ENCODE results near the gene ZBTB25.

Gene ZBTB25

GRCh38 chr14:64515053-64515452 lies 11.4 kb upstream of the ZBTB25 start:
- no peak for DNase-seq (ENCODE audit: low read depth in 2 of 2)

- no peak for DNase-seq (ENCODE audit: low read depth in 2 of 2)
Observed at GRCh38 chr14:64513271-64513670, 9.6 kb upstream of the ZBTB25 start.

DNA sequence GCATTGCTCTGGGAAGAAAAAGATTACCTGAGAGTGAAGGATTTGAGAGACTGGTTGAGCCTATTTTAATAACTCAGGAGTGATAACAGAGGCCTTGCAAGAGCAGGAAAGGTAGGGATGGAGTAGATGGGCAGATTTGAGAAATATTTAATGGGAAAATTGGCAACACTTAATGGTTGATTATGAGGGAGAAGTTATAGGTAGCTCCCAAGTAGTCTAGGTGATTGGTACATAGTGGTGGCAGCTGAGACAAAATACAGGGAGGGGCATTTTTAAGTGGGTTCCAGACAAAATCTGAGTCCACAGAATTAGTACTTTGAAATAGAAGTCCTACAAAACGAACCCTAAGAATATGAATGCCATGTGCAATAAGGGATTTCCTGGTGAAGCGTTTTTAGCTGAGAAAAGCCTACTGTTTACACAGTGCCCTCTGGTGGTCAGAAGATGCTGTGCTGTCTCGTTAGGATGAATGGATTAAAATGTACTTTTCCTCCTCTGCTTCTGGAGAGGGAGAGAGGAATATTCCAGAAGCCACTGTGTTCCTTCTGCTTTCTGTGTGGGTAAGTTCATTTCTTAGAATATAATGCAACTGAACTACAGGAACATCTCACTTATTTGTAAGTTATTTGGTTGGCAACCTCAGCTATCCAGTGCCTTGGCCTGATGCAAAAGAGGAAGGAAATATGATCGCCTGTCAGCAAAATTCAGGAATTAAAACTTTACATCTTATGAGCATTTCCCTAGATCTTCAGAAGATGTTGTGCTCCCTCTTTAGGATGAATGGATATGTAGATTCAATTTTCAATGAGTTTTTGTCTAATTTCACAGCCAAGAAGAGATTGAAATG lies 7.4 kb upstream of the ZBTB25 start:
- DNase-seq (ENCODE audit: low read depth in 2 of 2), result peak; percentile 20 to 38

DNA sequence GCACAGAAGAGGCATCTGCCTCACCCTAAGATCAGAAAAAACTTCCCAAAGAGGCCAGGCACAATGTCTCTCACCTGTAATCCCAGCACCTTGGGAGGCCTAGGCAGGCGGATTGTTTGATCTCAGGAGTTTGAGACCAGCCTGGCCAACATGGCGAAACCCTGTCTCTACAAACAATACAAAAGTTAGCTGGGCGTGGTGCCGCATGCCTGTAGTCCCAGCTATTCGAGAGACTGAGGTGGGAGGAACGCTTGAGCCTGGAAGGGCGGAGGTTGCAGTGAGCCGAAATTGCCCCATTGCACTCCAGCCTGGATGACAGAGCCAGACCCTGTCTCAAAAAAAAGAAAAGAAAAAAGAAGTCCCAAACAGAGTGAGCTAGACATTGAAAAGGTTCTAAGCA lies 5.4 kb upstream of the ZBTB25 start:
- DNase-seq (ENCODE audit: low read depth in 2 of 2), result no peak

GRCh38 chr14:64508215-64508776 lies 4.7 kb upstream of the ZBTB25 start:
- no peak for DNase-seq (ENCODE audit: low read depth in 2 of 2)

DNA sequence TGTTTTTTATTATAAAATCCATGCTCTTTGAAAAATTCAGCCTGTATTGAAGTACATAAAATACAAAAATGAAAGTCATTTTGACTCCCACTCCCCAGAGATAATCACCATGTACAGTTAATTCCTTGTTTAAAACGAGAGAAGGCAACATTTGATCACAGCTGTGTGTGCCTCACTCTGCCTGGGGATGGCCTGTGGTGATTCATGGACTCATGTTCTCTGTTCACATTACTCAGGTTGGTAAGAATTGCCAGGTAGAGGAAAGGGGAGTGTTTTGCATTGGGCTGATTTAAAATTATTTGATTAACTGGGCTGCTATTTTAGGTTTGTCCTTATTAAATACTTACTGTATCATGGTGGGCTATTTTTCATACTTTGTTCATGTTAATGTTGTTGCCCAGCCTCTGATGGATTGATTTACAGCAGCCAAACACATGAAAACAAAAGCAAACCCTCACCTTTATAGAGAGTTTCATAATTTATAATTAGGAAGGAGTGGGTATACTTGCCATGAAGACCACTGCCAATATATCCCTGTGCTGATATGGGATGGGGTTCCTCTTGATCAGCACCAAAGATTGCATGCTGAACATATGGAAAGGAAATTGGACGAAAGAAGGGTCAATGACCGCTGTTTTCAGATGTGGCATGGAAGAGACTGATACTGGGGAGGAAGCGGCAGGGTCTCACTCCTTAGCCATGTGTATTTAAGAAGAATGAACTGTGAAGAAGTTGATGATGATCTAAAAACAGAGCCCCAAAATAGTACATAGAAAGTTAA lies 3.9 kb upstream of the ZBTB25 start:
- DNase-seq (ENCODE audit: low read depth in 2 of 2), result peak in 1 of 2 donors; percentile 22

DNA sequence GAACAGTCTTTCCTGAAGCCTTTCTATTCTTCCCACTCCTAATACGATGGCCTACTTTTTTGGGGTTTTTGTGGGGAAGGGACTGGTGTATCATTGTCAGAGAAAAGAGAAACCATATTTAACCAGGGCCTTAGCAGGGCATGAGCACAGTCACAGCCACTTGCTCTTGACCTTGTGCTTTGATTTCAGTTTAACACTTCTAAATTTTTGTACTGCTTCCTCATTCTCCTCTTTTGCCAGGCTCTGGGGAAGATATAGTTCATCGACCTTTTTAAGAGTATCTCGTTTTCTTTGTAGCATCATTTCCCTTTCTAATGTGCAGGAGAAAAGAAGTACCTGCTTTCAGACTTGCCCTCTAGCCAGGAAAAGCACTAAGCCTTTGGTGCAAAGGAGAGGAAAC lies 3.1 kb upstream of the ZBTB25 start:
- no peak for DNase-seq (ENCODE audit: low read depth in 2 of 2)

- peak; percentile 79 to 81 for DNase-seq (ENCODE audit: low read depth in 2 of 2)
Observed at GRCh38 chr14:64504897-64505794, 1.5 kb upstream of the ZBTB25 start.

DNA sequence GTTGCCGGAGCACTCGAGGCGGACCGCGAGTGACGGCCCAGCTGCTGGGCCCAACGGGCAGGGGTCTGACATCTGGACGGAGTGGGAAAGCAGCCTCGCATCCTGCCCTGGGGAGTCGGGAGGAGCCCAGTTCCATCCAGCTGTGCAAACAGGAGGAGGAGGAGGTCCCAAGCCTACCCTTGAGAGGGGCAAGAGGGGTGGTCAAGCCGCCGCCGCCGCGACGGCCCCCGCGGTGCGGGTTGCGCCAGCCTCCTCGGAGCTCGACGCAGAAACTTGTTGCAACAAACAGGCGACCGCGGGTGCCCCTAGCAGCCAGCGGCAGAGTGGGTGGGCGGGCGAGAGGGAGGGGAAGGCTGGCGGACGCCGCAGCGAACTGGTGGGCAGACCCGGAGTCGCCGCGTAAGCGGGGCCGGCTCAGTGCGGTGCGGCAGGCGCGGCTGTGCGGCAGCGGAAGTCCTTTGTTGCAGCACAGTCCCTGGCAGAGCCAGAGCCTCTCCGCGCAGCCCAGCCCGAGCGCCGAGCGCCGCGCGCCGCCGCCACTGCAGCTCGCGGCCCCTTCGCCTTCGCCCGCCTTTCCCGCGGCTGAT lies 765 bp upstream of the ZBTB25 start, which contains the start of gene ZBTB1:
Gene ZBTB1, plus strand, starts transcription at position 461 of the 587 bp plus-strand sequence. CDS start 16,735 bp downstream, outside the sequence.
- peak; percentile 86 to 88 for DNase-seq (ENCODE audit: low read depth in 2 of 2)

DNA sequence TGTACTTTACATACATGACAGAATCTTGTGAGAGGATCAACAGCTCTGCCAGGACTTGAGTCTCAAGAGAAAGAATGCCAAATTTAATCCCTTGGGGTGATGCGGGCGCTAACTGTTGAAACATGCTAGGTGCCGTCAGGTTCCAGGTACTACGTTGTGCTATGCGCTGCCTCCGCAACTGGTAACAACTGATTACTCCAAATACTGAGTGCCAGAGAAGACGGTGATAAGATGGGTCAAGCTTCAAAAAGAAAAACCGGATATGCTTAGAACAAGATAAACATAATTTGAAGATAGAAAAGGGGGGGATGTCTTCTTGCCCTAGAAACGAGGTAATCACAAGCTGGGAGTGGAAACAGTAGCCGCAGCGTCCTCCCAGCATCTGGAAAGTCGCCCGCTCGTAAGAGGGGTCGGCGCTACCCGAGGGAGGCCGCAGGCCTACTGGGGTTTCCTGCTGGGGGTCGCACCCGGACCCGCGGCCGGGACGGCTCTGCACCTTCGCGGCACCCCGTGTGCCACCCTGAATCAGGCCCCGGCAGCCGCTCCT lies 678 bp downstream of the ZBTB25 start:
- no peak for DNase-seq (ENCODE audit: low read depth in 2 of 2)

GRCh38 chr14:64502456-64502855 lies 1.2 kb downstream of the ZBTB25 start:
- DNase-seq (ENCODE audit: low read depth in 2 of 2), result no peak

- DNase-seq (ENCODE audit: low read depth in 2 of 2), result no peak
Observed at GRCh38 chr14:64501411-64502171, 2.0 kb downstream of the ZBTB25 start.

GRCh38 chr14:64500088-64500487 lies 3.5 kb downstream of the ZBTB25 start:
- no peak for DNase-seq (ENCODE audit: low read depth in 2 of 2)

- DNase-seq (ENCODE audit: low read depth in 2 of 2), result no peak
Observed at GRCh38 chr14:64496764-64497163, 6.9 kb downstream of the ZBTB25 start.

DNA sequence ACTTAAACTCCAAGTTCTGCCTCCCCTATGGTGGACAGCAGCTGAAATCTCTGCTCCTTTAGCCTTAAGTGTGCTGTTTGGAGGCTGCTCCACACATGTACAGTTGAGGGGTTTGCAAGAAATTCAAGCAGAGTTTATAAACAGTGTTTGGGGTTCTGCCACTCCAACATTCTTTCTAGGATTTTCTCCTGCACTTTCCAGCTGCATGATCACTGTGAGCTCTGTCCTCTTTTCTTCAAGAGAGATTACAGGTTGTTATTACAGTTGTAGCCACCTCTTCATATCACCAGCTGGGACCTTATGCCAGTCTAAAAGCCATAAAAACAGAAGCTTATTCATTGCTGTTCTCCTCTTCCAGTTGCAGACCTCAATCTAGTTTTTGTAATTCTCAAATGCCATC lies 8.4 kb downstream of the ZBTB25 start:
- DNase-seq (ENCODE audit: low read depth in 2 of 2), result no peak

- no peak for DNase-seq (ENCODE audit: low read depth in 2 of 2)
Observed at GRCh38 chr14:64493455-64493854, 10.2 kb downstream of the ZBTB25 start.

GRCh38 chr14:64491637-64492036 lies 12.0 kb downstream of the ZBTB25 start:
- DNase-seq (ENCODE audit: low read depth in 2 of 2), result no peak

DNA sequence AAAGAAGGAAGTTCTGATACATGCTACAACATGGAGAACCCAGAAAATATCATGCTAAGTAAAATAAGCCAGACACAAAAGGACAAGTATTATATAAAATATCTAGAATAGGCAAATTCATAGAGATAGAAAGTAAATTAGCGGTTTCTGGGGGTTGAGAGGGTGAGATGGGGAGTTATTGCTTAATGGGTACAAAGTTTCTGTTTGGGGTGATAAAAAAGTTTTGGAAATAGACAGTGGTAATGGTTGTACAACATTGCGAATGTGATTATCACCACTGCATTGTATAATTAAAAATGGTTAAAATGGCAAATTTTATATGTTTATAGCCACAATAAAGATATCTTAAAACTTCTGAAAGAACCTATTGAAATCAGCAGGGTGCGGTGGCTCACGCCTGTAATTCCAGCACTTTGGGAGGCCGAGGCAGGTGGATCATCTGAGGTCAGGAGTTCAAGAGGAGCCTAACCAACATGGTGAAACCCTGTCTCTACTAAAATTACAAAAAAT lies 15.0 kb downstream of the ZBTB25 start:
- DNase-seq (ENCODE audit: low read depth in 2 of 2), result no peak

GRCh38 chr14:64478634-64479250 lies 24.9 kb downstream of the ZBTB25 start:
- DNase-seq (ENCODE audit: low read depth in 2 of 2), result no peak

Data from stimulated activated CD8-positive, alpha-beta memory T cell treated with anti-CD3 and anti-CD28 coated beads, Interleukin-15, amount 100 ng/mL, for 48 hours (primary cell).